ENCODE data around the gene SLC26A3.

DNA sequence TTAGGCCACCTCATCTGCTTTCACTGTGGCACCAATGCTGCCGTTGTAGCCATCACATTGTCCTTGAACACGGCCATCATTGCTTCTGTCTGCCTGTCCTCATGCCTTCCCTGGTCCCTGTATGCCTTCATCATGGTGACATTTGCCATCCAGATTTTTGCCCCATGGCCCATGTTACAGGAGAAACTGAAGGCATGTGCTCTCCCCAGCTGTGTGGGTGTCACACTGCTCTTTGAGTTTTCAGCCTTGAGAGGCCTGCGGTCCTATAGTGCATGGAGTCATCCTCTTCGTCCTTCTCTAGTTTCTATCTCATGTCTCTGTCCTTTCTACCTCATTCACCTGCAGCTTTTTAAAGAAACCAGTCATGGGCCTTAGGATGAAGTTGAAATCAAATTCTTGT lies 6.2 kb upstream of the SLC26A3 start:
- TF ChIP-seq, protein P1, sequence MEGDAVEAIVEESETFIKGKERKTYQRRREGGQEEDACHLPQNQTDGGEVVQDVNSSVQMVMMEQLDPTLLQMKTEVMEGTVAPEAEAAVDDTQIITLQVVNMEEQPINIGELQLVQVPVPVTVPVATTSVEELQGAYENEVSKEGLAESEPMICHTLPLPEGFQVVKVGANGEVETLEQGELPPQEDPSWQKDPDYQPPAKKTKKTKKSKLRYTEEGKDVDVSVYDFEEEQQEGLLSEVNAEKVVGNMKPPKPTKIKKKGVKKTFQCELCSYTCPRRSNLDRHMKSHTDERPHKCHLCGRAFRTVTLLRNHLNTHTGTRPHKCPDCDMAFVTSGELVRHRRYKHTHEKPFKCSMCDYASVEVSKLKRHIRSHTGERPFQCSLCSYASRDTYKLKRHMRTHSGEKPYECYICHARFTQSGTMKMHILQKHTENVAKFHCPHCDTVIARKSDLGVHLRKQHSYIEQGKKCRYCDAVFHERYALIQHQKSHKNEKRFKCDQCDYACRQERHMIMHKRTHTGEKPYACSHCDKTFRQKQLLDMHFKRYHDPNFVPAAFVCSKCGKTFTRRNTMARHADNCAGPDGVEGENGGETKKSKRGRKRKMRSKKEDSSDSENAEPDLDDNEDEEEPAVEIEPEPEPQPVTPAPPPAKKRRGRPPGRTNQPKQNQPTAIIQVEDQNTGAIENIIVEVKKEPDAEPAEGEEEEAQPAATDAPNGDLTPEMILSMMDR (IDR thresholded peaks at IDR 0.05) = no peak
- TF ChIP-seq EP300 (IDR thresholded peaks at IDR 0.05) (no peak), POLR2A (IDR thresholded peaks at IDR 0.05) (no peak)
